ENCODE data around the gene COL8A1. TPM values are rescaled to one million over a fixed set of nuclear protein-coding genes. Genes with fewer than 3 reads are reported as not detected.
"Not testable (repeated sequence)": the region's sequence is repeated elsewhere in the genome, so short reads cannot be mapped to it uniquely, and the experiment has no call there.

COL8A1 gene
- total and polyA plus RNA-seq, 8 donors = 0.31 to 16.5 (median 6.6) TPM

GRCh38 chr3:99834211-99834957 is 196.0 kb downstream of the COL8A1 start:
- TF ChIP-seq POLR2AphosphoS5 (IDR thresholded peaks at IDR 0.05) (no peak), EP300 (IDR thresholded peaks at IDR 0.05) (no peak), CTCF (IDR thresholded peaks at IDR 0.05) (no peak), POLR2A (IDR thresholded peaks at IDR 0.05) (no peak)

GRCh38 chr3:99836681-99837080 is 198.3 kb downstream of the COL8A1 start:
- Histone ChIP-seq H3K9me3 (no peaks in the 10 kb centered on the region), H3K4me1 (peaks cover 0 to 23% (median 4%) of the 10 kb centered on the region in 4 donors), H3K36me3 (no peaks in the 10 kb centered on the region), H3K27me3 (no peaks in the 10 kb centered on the region), H3K4me3 (no peak overlapping the region), H3K27ac (no peak overlapping the region)
- no peak for TF ChIP-seq POLR2AphosphoS5 (IDR thresholded peaks at IDR 0.05)
- 29 to 59% (median 54%) methylated on average over 3 of the region's 3 CpGs for WGBS, 5 donors
- DNase-seq = no peak
- intact Hi-C loops (cut with DNase I; ENCODE audit: low total_unique reads) = loop anchor here (10.0 kb wide), 1 partner anchor 238 kb away; no protein-coding TSS in a partner anchor

More at GRCh38 chr3:99834211-99834957, 196.0 kb downstream of the COL8A1 start:
- no peak for DNase-seq
- H3K27me3 ChIP-seq = no peaks in the 10 kb centered on the region
- H3K4me1 ChIP-seq = peaks cover 0 to 23% (median 4%) of the 10 kb centered on the region in 4 donors
- intact Hi-C loops (cut with DNase I; ENCODE audit: low total_unique reads) = loop anchor here (10.0 kb wide), 1 partner anchor 240 kb away; no protein-coding TSS in a partner anchor
- no peak overlapping the region for H3K27ac ChIP-seq
- H3K36me3 ChIP-seq = no peaks in the 10 kb centered on the region
- no peak overlapping the region for H3K4me3 ChIP-seq
- H3K9me3 ChIP-seq = no peaks in the 10 kb centered on the region
- WGBS, 5 donors = 80 to 87% (median 87%) methylated on average over 2 of the region's 2 CpGs

GRCh38 chr3:99837715-99838114 is 199.3 kb downstream of the COL8A1 start:
- H3K27ac ChIP-seq = no peak overlapping the region
- WGBS, 5 donors = 89 to 100% (median 95%) methylated on average over 1 of the region's 1 CpG
- intact Hi-C loops (cut with DNase I; ENCODE audit: low total_unique reads) = loop anchor here (10.0 kb wide), 1 partner anchor 237 kb away; no protein-coding TSS in a partner anchor

GRCh38 chr3:99838755-99839154 is 200.4 kb downstream of the COL8A1 start:
- intact Hi-C loops (cut with DNase I; ENCODE audit: low total_unique reads) = loop anchor here (10.0 kb wide), 1 partner anchor 236 kb away; no protein-coding TSS in a partner anchor
- TF ChIP-seq EP300 (IDR thresholded peaks at IDR 0.05) = no peak
- TF ChIP-seq POLR2A (IDR thresholded peaks at IDR 0.05) = no peak
- Histone ChIP-seq H3K27me3 (no peaks in the 10 kb centered on the region), H3K4me1 (peaks cover 8 to 25% (median 13%) of the 10 kb centered on the region in 4 donors), H3K4me3 (no peak overlapping the region), H3K36me3 (no peaks in the 10 kb centered on the region), H3K9me3 (no peaks in the 10 kb centered on the region), H3K27ac (no peak overlapping the region)
- DNase-seq = no peak

More at GRCh38 chr3:99837715-99838114, 199.3 kb downstream of the COL8A1 start:
- Histone ChIP-seq H3K9me3 (no peaks in the 10 kb centered on the region), H3K4me3 (no peak overlapping the region), H3K36me3 (no peaks in the 10 kb centered on the region), H3K4me1 (peaks cover 0 to 18% (median 5%) of the 10 kb centered on the region in 4 donors), H3K27me3 (no peaks in the 10 kb centered on the region)
- DNase-seq = no peak
- TF ChIP-seq POLR2A (IDR thresholded peaks at IDR 0.05) (no peak), EP300 (IDR thresholded peaks at IDR 0.05) (no peak), POLR2AphosphoS5 (IDR thresholded peaks at IDR 0.05) (no peak), CTCF (IDR thresholded peaks at IDR 0.05) (no peak)

GRCh38 chr3:99839613-99840012 is 201.2 kb downstream of the COL8A1 start:
- 91 to 95% (median 91%) methylated on average over 1 of the region's 1 CpG for WGBS, 5 donors
- no peak for DNase-seq
- H3K4me1 ChIP-seq = peaks cover 14 to 26% (median 19%) of the 10 kb centered on the region in 4 donors
- H3K36me3 ChIP-seq = no peaks in the 10 kb centered on the region
- H3K9me3 ChIP-seq = no peaks in the 10 kb centered on the region
- no peaks in the 10 kb centered on the region for H3K27me3 ChIP-seq
- intact Hi-C loops (cut with DNase I; ENCODE audit: low total_unique reads) = loop anchor here (10.0 kb wide), 1 partner anchor 235 kb away; no protein-coding TSS in a partner anchor
- TF ChIP-seq CTCF (IDR thresholded peaks at IDR 0.05) (no peak), EP300 (IDR thresholded peaks at IDR 0.05) (no peak), POLR2A (IDR thresholded peaks at IDR 0.05) (no peak), POLR2AphosphoS5 (IDR thresholded peaks at IDR 0.05) (no peak)
- H3K27ac ChIP-seq = no peak overlapping the region
- H3K4me3 ChIP-seq = no peak overlapping the region

GRCh38 chr3:99841949-99842348 is 203.6 kb downstream of the COL8A1 start:
- peaks cover 14 to 43% (median 28%) of the 10 kb centered on the region in 4 donors for H3K4me1 ChIP-seq
- H3K27me3 ChIP-seq; H3K9me3 ChIP-seq; intact Hi-C loops (cut with DNase I; ENCODE audit: low total_unique reads); H3K36me3 ChIP-seq; DNase-seq; H3K27ac ChIP-seq; H3K4me3 ChIP-seq: not testable (repeated sequence)
- WGBS, 5 donors = 94 to 97% (median 96%) methylated on average over 4 of the region's 4 CpGs

Measured in stomach (tissue), 9 donors.